Measurements from ENCODE around the gene TTYH3.

Gene TTYH3

DNA sequence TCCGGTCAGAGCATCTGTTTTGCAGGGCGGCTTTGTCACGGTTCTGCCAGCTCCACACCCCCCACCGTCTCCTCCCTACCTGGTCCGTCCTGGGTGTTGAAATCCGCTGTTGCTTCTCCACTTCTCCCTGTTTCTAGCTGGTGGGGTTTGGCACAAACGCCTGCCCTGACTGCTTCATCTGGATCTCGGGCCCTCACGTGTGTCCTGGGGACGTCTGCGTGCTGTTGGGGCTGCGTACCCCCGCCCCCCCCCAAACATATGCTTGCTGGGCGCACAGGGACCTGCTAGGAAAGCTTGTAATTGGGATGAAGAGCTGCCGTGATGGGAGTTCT is 67.5 kb downstream of the TTYH3 start:
- TF ChIP-seq EP300 (IDR thresholded peaks at IDR 0.05; ENCODE audit: borderline replicate concordance) = no peak
- TF ChIP-seq, protein P1, sequence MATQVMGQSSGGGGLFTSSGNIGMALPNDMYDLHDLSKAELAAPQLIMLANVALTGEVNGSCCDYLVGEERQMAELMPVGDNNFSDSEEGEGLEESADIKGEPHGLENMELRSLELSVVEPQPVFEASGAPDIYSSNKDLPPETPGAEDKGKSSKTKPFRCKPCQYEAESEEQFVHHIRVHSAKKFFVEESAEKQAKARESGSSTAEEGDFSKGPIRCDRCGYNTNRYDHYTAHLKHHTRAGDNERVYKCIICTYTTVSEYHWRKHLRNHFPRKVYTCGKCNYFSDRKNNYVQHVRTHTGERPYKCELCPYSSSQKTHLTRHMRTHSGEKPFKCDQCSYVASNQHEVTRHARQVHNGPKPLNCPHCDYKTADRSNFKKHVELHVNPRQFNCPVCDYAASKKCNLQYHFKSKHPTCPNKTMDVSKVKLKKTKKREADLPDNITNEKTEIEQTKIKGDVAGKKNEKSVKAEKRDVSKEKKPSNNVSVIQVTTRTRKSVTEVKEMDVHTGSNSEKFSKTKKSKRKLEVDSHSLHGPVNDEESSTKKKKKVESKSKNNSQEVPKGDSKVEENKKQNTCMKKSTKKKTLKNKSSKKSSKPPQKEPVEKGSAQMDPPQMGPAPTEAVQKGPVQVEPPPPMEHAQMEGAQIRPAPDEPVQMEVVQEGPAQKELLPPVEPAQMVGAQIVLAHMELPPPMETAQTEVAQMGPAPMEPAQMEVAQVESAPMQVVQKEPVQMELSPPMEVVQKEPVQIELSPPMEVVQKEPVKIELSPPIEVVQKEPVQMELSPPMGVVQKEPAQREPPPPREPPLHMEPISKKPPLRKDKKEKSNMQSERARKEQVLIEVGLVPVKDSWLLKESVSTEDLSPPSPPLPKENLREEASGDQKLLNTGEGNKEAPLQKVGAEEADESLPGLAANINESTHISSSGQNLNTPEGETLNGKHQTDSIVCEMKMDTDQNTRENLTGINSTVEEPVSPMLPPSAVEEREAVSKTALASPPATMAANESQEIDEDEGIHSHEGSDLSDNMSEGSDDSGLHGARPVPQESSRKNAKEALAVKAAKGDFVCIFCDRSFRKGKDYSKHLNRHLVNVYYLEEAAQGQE (IDR thresholded peaks at IDR 0.05; ENCODE audit: low read depth) = no peak
- TF ChIP-seq, protein P2, sequence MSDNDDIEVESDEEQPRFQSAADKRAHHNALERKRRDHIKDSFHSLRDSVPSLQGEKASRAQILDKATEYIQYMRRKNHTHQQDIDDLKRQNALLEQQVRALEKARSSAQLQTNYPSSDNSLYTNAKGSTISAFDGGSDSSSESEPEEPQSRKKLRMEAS (IDR thresholded peaks at IDR 0.05) = no peak
- TF ChIP-seq, protein P3, sequence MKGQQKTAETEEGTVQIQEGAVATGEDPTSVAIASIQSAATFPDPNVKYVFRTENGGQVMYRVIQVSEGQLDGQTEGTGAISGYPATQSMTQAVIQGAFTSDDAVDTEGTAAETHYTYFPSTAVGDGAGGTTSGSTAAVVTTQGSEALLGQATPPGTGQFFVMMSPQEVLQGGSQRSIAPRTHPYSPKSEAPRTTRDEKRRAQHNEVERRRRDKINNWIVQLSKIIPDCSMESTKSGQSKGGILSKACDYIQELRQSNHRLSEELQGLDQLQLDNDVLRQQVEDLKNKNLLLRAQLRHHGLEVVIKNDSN (IDR thresholded peaks at IDR 0.05) = no peak

DNA sequence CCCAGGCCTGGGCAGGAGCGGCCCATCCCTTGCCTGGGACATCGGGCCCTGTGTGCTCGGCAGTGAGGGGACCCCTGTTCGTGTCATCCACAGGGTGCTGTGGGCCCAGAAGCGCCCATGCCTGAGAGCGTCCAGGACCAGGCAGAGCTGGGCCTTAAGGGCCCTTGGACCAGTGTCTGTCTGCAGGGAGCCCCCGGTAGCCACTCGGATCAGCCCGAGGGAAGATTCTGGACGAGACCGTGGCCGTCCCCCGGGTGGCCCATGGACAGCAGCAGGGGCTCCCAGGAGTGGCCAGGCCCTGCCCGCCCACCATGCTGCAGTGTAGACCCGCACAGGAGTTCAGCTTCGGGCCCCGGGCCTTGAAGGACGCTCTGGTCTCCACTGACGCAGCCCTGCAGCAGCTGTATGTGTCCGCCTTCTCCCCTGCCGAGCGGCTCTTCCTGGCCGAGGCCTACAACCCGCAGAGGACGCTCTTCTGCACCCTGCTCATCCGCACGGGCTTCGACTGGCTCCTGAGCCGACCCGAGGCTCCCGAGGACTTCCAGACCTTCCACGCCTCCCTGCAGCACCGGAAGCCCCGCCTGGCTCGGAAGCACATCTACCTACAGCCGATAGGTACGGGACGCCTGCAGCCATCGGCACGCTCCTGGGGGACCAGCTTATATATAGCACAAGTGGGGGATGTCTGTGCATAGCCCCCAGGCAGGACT is 68.5 kb downstream of the TTYH3 start:
- no peak for TF ChIP-seq YY1 (IDR thresholded peaks at IDR 0.05; ENCODE audit: low read depth)

DNA sequence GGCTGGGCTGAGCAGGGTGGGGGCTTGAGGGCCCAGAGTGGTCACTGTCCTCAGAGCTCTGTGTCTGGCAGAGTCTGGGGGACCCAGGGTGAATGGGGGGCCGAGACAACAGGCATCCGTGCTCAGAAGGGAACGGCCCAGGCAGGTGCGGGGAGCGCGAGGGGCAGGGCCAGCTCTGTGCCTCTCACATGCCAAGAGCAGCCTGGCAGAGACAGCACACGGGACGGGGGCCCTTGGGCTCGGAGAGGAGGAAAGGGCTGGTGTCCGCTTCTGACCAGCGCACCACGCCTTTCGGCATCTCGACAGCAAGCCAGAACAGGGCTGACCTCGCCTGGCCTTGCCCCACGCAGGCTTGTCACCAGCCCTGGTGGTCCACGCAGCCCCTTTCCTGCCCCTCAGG is 69.6 kb downstream of the TTYH3 start:
- TF ChIP-seq, protein P2 (IDR thresholded peaks at IDR 0.05) = no peak
- TF ChIP-seq YY1 (IDR thresholded peaks at IDR 0.05; ENCODE audit: low read depth) = no peak
- no peak for TF ChIP-seq ZBTB7A (IDR thresholded peaks at IDR 0.05; ENCODE audit: low read depth)
- TF ChIP-seq TCF12 (IDR thresholded peaks at IDR 0.05; ENCODE audit: low read depth) = no peak
- no peak for TF ChIP-seq TEAD4 (IDR thresholded peaks at IDR 0.05)
- TF ChIP-seq EGR1 (IDR thresholded peaks at IDR 0.05) = no peak

DNA sequence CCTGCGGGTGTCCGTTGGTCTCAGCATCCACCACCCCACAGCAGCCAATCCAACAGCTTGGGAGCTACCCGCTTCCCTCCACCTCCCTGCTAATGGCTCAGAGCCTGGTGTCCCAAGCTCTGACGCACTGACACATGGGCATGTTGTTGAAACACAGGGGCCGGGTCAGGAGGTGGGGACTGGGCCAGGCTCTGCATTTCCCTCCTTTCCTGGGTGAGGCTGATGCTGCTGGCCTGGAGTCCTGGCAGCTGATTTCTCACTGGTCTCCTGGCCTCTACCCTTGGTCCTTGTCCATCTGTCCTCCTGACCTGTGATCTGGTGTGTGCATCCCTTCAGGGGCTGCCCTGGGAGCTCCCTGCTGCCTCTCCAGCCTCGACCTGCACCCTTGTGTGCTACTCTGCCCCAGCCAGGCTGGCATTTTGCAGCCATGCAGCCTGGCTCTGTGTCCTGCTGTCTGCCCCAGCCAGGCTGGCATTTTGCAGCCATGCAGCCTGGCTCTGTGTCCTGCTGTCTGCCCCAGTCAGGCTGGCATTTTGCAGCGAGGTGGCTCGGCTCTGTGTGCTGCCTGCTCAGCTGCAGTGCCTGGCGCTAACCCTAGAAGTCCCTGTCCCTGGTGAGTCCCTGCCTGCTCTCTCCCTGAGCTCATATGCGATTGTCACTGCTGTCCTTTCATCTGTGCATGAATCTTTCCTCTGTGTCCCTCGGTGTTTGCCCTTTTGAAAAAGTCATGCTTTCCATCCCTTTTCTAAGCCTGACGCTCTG is 70.2 kb downstream of the TTYH3 start:
- TF ChIP-seq EGR1 (IDR thresholded peaks at IDR 0.05) (no peak), TCF12 (IDR thresholded peaks at IDR 0.05; ENCODE audit: low read depth) (no peak), ZBTB7A (IDR thresholded peaks at IDR 0.05; ENCODE audit: low read depth) (no peak), NFIC (IDR thresholded peaks at IDR 0.05) (no peak), CEBPB (IDR thresholded peaks at IDR 0.05) (no peak), YY1 (IDR thresholded peaks at IDR 0.05; ENCODE audit: low read depth) (no peak), EP300 (IDR thresholded peaks at IDR 0.05; ENCODE audit: borderline replicate concordance) (no peak), FOXM1 (IDR thresholded peaks at IDR 0.05; ENCODE audit: borderline replicate concordance, low read depth) (no peak), RAD21 (IDR thresholded peaks at IDR 0.05; ENCODE audit: low read depth) (no peak), TEAD4 (IDR thresholded peaks at IDR 0.05) (no peak), TAF1 (IDR thresholded peaks at IDR 0.05; ENCODE audit: low read depth) (no peak), CREB1 (IDR thresholded peaks at IDR 0.05; ENCODE audit: low read depth) (no peak)
- TF ChIP-seq, protein P3 (IDR thresholded peaks at IDR 0.05) = no peak
- TF ChIP-seq, protein P2 (IDR thresholded peaks at IDR 0.05) = no peak
- TF ChIP-seq, protein P1 (IDR thresholded peaks at IDR 0.05; ENCODE audit: low read depth) = no peak

DNA sequence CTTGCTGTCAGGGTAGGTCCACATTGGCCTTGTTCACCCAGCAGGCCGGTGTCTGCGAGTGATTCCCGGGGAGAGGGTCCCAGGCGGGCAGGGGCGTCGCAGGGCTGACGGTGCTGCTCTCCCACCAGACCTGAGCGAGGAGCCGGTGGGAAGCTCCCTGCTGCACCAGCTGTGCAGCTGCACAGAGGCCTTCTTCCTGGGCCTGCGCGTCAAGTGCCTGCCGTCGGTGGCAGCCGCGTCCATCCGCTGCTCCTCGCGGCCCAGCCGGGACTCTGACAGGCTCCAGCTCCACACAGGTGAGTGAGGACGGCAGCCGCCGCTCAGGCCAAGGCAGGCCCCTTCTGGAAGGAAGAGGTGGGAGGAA is 70.8 kb downstream of the TTYH3 start:
- no peak for TF ChIP-seq RAD21 (IDR thresholded peaks at IDR 0.05; ENCODE audit: low read depth)
- TF ChIP-seq FOXM1 (IDR thresholded peaks at IDR 0.05; ENCODE audit: borderline replicate concordance, low read depth) = no peak
- no peak for TF ChIP-seq EGR1 (IDR thresholded peaks at IDR 0.05)
- TF ChIP-seq TEAD4 (IDR thresholded peaks at IDR 0.05) = no peak
- TF ChIP-seq, protein P3 (IDR thresholded peaks at IDR 0.05) = no peak
- TF ChIP-seq, protein P1 (IDR thresholded peaks at IDR 0.05; ENCODE audit: low read depth) = no peak
- no peak for TF ChIP-seq TCF12 (IDR thresholded peaks at IDR 0.05; ENCODE audit: low read depth)
- no peak for TF ChIP-seq YY1 (IDR thresholded peaks at IDR 0.05; ENCODE audit: low read depth)
- no peak for TF ChIP-seq NFIC (IDR thresholded peaks at IDR 0.05)
- no peak for TF ChIP-seq ZBTB7A (IDR thresholded peaks at IDR 0.05; ENCODE audit: low read depth)
- TF ChIP-seq, protein P2 (IDR thresholded peaks at IDR 0.05) = no peak
- no peak for TF ChIP-seq CREB1 (IDR thresholded peaks at IDR 0.05; ENCODE audit: low read depth)
- TF ChIP-seq TAF1 (IDR thresholded peaks at IDR 0.05; ENCODE audit: low read depth) = no peak
- TF ChIP-seq CEBPB (IDR thresholded peaks at IDR 0.05) = no peak
- no peak for TF ChIP-seq EP300 (IDR thresholded peaks at IDR 0.05; ENCODE audit: borderline replicate concordance)
